Measurements from ENCODE around the gene LGALSL. TPM values are rescaled to one million over a fixed set of nuclear protein-coding genes. Genes with fewer than 3 reads are reported as not detected.

The LGALSL gene
- polyA plus RNA-seq, 1 donor (not counting 4 experiments of a cell fraction or from before 2014, with no cell fraction given): 55.4 TPM

GRCh38 chr2:64488050-64488974, 34.4 kb downstream of the LGALSL start:
- dilution Hi-C loops (cut with MboI; ENCODE audit: extremely low pct_ligation_motif_present, low sequenced_read_pairs): no loop called here
- Histone ChIP-seq H3K9me3 (ENCODE audit: control insufficient read depth, low read depth, low read length) (no peaks in the 10 kb centered on the region), H3K79me2 (ENCODE audit: control insufficient read depth, insufficient read depth, low read length) (no peaks in the 10 kb centered on the region), H4K20me1 (ENCODE audit: control insufficient read depth, extremely low read depth, insufficient read depth, low read length) (no peaks in the 10 kb centered on the region), H3K27me3 (ENCODE audit: control insufficient read depth, extremely low read depth, insufficient read depth, low read length) (no peaks in the 10 kb centered on the region), H3K36me3 (ENCODE audit: control insufficient read depth in 2 of 2, extremely low read depth in 1 of 2, insufficient read depth in 2 of 2, low read length in 2 of 2) (no peaks in the 10 kb centered on the region), H2AFZ (ENCODE audit: control insufficient read depth, low read length) (peak overlapping the region; percentile 52), H3K4me2 (ENCODE audit: control insufficient read depth, extremely low read depth, insufficient read depth, low read depth, low read length) (no peak overlapping the region), H3K9me1 (ENCODE audit: control insufficient read depth, extremely low read depth, insufficient read depth, low read length) (no peaks in the 10 kb centered on the region), H3K4me3 (ENCODE audit: control insufficient read depth in 2 of 3, extremely low read depth in 1 of 3, insufficient read depth in 2 of 3, low read depth in 1 of 3, low read length in 3 of 3) (no peak overlapping the region), H3K9ac (ENCODE audit: control insufficient read depth, extremely low read depth, insufficient read depth, low read length) (no peak overlapping the region), H3K27ac (ENCODE audit: control insufficient read depth, insufficient read depth, low read length) (no peak overlapping the region), H3K4me1 (ENCODE audit: control insufficient read depth, extremely low read depth, insufficient read depth, low read length) (peaks cover 23% of the 10 kb centered on the region)
- DNase-seq (ENCODE audit: low read depth, low spot score) (no peak), FAIRE-seq (peak; percentile 72)
- TF ChIP-seq CTCF (optimal IDR thresholded peaks at IDR 0.05 in 1 of 3, IDR thresholded peaks at IDR 0.05 in 1 of 3, conservative IDR thresholded peaks at IDR 0.05 in 1 of 3; ENCODE audit: extremely low read depth in 1 of 3, insufficient read depth in 2 of 3, low read length in 3 of 3): peak; percentile 78 to 91 (median 81)
- TF ChIP-seq EZH2 (IDR thresholded peaks at IDR 0.05; ENCODE audit: low read length): no peak

GRCh38 chr2:64489081-64489751, 35.3 kb downstream of the LGALSL start:
- DNase-seq (ENCODE audit: low read depth, low spot score) (no peak), FAIRE-seq (no peak)
- H3K9ac ChIP-seq (ENCODE audit: control insufficient read depth, extremely low read depth, insufficient read depth, low read length): no peak overlapping the region
- H3K4me3 ChIP-seq (ENCODE audit: control insufficient read depth in 2 of 3, extremely low read depth in 1 of 3, insufficient read depth in 2 of 3, low read depth in 1 of 3, low read length in 3 of 3): no peak overlapping the region
- no peaks in the 10 kb centered on the region for H3K79me2 ChIP-seq (ENCODE audit: control insufficient read depth, insufficient read depth, low read length)
- no peak overlapping the region for H3K4me2 ChIP-seq (ENCODE audit: control insufficient read depth, extremely low read depth, insufficient read depth, low read depth, low read length)
- H3K9me1 ChIP-seq (ENCODE audit: control insufficient read depth, extremely low read depth, insufficient read depth, low read length): no peaks in the 10 kb centered on the region
- no peak overlapping the region for H2AFZ ChIP-seq (ENCODE audit: control insufficient read depth, low read length)
- no peaks in the 10 kb centered on the region for H3K9me3 ChIP-seq (ENCODE audit: control insufficient read depth, low read depth, low read length)
- no peak for TF ChIP-seq CTCF (optimal IDR thresholded peaks at IDR 0.05 in 1 of 3, IDR thresholded peaks at IDR 0.05 in 1 of 3, conservative IDR thresholded peaks at IDR 0.05 in 1 of 3; ENCODE audit: extremely low read depth in 1 of 3, insufficient read depth in 2 of 3, low read length in 3 of 3)
- TF ChIP-seq EZH2 (IDR thresholded peaks at IDR 0.05; ENCODE audit: low read length): no peak
- H3K4me1 ChIP-seq (ENCODE audit: control insufficient read depth, extremely low read depth, insufficient read depth, low read length): peaks cover 21% of the 10 kb centered on the region
- no peaks in the 10 kb centered on the region for H3K27me3 ChIP-seq (ENCODE audit: control insufficient read depth, extremely low read depth, insufficient read depth, low read length)
- no peak overlapping the region for H3K27ac ChIP-seq (ENCODE audit: control insufficient read depth, insufficient read depth, low read length)
- dilution Hi-C loops (cut with MboI; ENCODE audit: extremely low pct_ligation_motif_present, low sequenced_read_pairs): no loop called here
- H4K20me1 ChIP-seq (ENCODE audit: control insufficient read depth, extremely low read depth, insufficient read depth, low read length): no peaks in the 10 kb centered on the region
- H3K36me3 ChIP-seq (ENCODE audit: control insufficient read depth in 2 of 2, extremely low read depth in 1 of 2, insufficient read depth in 2 of 2, low read length in 2 of 2): no peaks in the 10 kb centered on the region
